ENCODE measurements around the gene GSG1L.

GSG1L gene

GRCh38 chr16:28041615-28042014 is 21.9 kb downstream of the GSG1L start:
- no peaks in the 10 kb centered on the region for H3K4me1 Mint-ChIP-seq (ENCODE audit: low read depth in 2 of 2)
- no peaks in the 10 kb centered on the region for H3K9me3 Mint-ChIP-seq
- H3K27me3 Mint-ChIP-seq = peaks cover 34 to 58% of the 10 kb centered on the region in 2 donors
- DNase-seq (no peak), ATAC-seq (replicated peaks) (no peak)
- no peak overlapping the region for H3K27ac Mint-ChIP-seq
- H3K36me3 Mint-ChIP-seq (ENCODE audit: insufficient read depth) = no peaks in the 10 kb centered on the region
- no peak overlapping the region for H3K4me3 Mint-ChIP-seq

GRCh38 chr16:28040039-28040438 is 23.5 kb downstream of the GSG1L start:
- Mint-ChIP-seq H3K27ac (no peak overlapping the region), H3K9me3 (no peaks in the 10 kb centered on the region)

DNA sequence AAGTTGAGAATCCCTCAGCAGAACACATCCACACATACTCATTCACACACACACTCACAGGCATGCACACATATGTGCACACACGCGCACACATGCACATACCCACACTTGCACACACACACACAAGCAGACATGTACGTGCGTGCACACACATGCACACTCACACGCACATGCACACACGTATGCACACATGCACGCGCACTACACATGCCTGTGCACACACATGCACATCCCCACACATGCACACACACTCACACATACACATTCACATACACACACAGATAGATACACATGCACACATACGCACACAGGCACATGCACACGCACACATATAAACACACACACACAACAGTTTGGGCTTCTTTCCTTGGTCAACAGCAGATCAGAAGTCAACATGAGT is 24.0 kb downstream of the GSG1L start:
- H3K27ac Mint-ChIP-seq = no peak overlapping the region
- no peaks in the 10 kb centered on the region for H3K9me3 Mint-ChIP-seq
- no peak for DNase-seq
- H3K4me1 Mint-ChIP-seq (ENCODE audit: low read depth in 2 of 2) = no peaks in the 10 kb centered on the region
- H3K4me3 Mint-ChIP-seq = no peak overlapping the region
- H3K27me3 Mint-ChIP-seq = peaks cover 42 to 58% of the 10 kb centered on the region in 2 donors
- ATAC-seq (replicated peaks) = no peak
- no peaks in the 10 kb centered on the region for H3K36me3 Mint-ChIP-seq (ENCODE audit: insufficient read depth)

More at GRCh38 chr16:28040039-28040438, 23.5 kb downstream of the GSG1L start:
- no peak for ATAC-seq (replicated peaks)
- Mint-ChIP-seq H3K27me3 (peaks cover 42 to 58% of the 10 kb centered on the region in 2 donors), H3K36me3 (ENCODE audit: insufficient read depth) (no peaks in the 10 kb centered on the region), H3K4me1 (ENCODE audit: low read depth in 2 of 2) (no peaks in the 10 kb centered on the region), H3K4me3 (no peak overlapping the region)
- no peak for DNase-seq

GRCh38 chr16:28038409-28038808 is 25.1 kb downstream of the GSG1L start:
- H3K27ac Mint-ChIP-seq = no peak overlapping the region
- no peaks in the 10 kb centered on the region for H3K9me3 Mint-ChIP-seq
- ATAC-seq (replicated peaks) (no peak), DNase-seq (no peak)
- H3K4me1 Mint-ChIP-seq (ENCODE audit: low read depth in 2 of 2) = no peaks in the 10 kb centered on the region
- no peak overlapping the region for H3K4me3 Mint-ChIP-seq
- no peaks in the 10 kb centered on the region for H3K36me3 Mint-ChIP-seq (ENCODE audit: insufficient read depth)
- peaks cover 44 to 58% of the 10 kb centered on the region in 2 donors for H3K27me3 Mint-ChIP-seq

GRCh38 chr16:28035866-28036393 is 27.6 kb downstream of the GSG1L start:
- H3K4me1 Mint-ChIP-seq (ENCODE audit: low read depth in 2 of 2) = no peaks in the 10 kb centered on the region
- no peak overlapping the region for H3K27ac Mint-ChIP-seq
- ATAC-seq (replicated peaks) = no peak

GRCh38 chr16:28033870-28034269 is 29.6 kb downstream of the GSG1L start:
- Mint-ChIP-seq H3K9me3 (no peaks in the 10 kb centered on the region), H3K36me3 (ENCODE audit: insufficient read depth) (no peaks in the 10 kb centered on the region), H3K27ac (no peak overlapping the region), H3K4me1 (ENCODE audit: low read depth in 2 of 2) (no peaks in the 10 kb centered on the region), H3K4me3 (no peak overlapping the region), H3K27me3 (peaks cover 50 to 57% of the 10 kb centered on the region in 2 donors)
- DNase-seq = no peak
- ATAC-seq (replicated peaks) = no peak

More at GRCh38 chr16:28035866-28036393, 27.6 kb downstream of the GSG1L start:
- H3K4me3 Mint-ChIP-seq = no peak overlapping the region
- H3K36me3 Mint-ChIP-seq (ENCODE audit: insufficient read depth) = no peaks in the 10 kb centered on the region
- H3K27me3 Mint-ChIP-seq = peaks cover 50 to 52% of the 10 kb centered on the region in 2 donors
- no peak for DNase-seq
- no peaks in the 10 kb centered on the region for H3K9me3 Mint-ChIP-seq

DNA sequence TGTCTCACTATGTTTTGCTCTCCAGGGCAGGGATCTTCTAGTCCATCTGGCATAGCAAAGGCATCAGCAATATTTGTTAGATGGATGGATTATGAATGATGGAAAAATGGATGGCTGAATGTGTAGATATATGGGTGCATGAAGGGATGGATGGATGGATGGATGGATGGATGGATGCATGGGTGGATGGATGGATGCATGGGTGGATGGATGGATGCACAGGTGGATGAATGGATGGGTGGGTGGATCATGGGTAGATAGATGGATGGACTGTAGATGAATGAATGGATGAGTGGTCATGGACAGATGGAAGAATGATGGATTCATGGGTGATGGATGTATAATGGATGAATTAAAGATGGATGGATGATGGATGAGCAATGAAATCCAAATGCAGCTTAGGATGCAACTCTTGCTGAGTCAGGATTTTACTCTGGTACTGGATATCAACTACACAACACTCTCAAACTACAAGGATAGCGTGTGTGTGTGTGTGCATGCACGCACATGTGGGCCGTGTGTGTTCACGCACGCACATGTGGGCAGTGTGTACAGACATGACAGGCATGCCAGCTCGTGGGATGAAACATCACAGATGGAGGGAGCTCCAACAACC is 34.0 kb downstream of the GSG1L start:
- Mint-ChIP-seq H3K27ac (no peak overlapping the region), H3K9me3 (peaks cover 0 to 4% of the 10 kb centered on the region in 2 donors), H3K4me3 (no peak overlapping the region), H3K36me3 (ENCODE audit: insufficient read depth) (no peaks in the 10 kb centered on the region), H3K4me1 (ENCODE audit: low read depth in 2 of 2) (no peaks in the 10 kb centered on the region), H3K27me3 (peaks cover 20 to 35% of the 10 kb centered on the region in 2 donors)
- no peak for DNase-seq
- no peak for ATAC-seq (replicated peaks)

GRCh38 chr16:28027055-28027454 is 36.5 kb downstream of the GSG1L start:
- no peaks in the 10 kb centered on the region for H3K4me1 Mint-ChIP-seq (ENCODE audit: low read depth in 2 of 2)
- peaks cover 0 to 4% of the 10 kb centered on the region in 2 donors for H3K9me3 Mint-ChIP-seq
- no peaks in the 10 kb centered on the region for H3K36me3 Mint-ChIP-seq (ENCODE audit: insufficient read depth)
- DNase-seq = no peak
- peaks cover 0 to 27% of the 10 kb centered on the region in 2 donors for H3K27me3 Mint-ChIP-seq
- ATAC-seq (replicated peaks) = no peak
- no peak overlapping the region for H3K27ac Mint-ChIP-seq
- H3K4me3 Mint-ChIP-seq = no peak overlapping the region

DNA sequence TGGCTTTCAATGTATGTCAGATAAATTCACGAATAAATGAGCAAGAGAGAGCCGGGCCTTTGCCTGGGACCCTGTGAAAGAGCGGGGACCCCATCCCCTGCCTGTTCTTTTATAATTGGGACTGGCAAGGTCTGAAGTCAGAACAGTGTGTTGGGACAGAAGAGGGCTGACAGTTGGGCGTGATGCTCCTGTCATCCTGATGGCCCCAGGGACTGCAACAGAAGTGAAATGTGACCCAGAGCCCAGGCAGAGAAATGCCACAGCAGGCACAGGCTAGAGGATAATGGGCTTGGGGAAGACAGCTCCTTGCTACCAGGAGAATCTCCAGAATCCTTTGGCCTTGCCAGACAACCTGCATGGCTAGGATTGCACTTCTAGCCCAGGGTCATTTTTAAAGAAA is 37.9 kb downstream of the GSG1L start:
- no peak overlapping the region for H3K27ac Mint-ChIP-seq
- H3K4me3 Mint-ChIP-seq = no peak overlapping the region
- H3K27me3 Mint-ChIP-seq = peaks cover 0 to 39% of the 10 kb centered on the region in 2 donors
- H3K36me3 Mint-ChIP-seq (ENCODE audit: insufficient read depth) = no peaks in the 10 kb centered on the region
- DNase-seq (no peak), ATAC-seq (replicated peaks) (no peak)
- no peaks in the 10 kb centered on the region for H3K4me1 Mint-ChIP-seq (ENCODE audit: low read depth in 2 of 2)
- peaks cover 6 to 8% of the 10 kb centered on the region in 2 donors for H3K9me3 Mint-ChIP-seq

DNA sequence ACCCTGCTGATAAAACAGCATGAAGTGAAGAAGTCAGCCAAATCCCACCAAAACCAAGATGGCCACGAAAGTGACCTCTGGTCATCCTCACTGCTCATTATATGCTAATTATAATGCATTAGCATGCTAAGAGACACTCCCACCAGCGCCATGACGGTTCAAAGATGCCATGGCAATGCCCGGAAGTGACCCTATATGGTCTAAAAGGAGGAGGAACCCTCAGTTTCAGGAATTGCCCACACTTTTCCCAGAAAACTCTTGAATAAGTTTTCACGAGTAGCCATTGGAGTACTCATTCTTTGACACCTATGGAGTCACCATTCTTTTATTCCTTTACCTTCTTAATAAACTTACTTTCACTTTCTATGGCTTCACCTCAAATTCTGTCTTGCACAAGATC is 44.3 kb downstream of the GSG1L start:
- Mint-ChIP-seq H3K9me3 (peaks cover 1 to 8% of the 10 kb centered on the region in 2 donors), H3K27ac (no peak overlapping the region), H3K4me1 (ENCODE audit: low read depth in 2 of 2) (peaks cover 0 to 2% of the 10 kb centered on the region in 2 donors), H3K36me3 (ENCODE audit: insufficient read depth) (peaks cover 4% of the 10 kb centered on the region), H3K4me3 (no peak overlapping the region), H3K27me3 (peaks cover 24 to 57% of the 10 kb centered on the region in 2 donors)
- no peak for ATAC-seq (replicated peaks)
- no peak for DNase-seq

- Mint-ChIP-seq H3K27me3 (peaks cover 41 to 72% of the 10 kb centered on the region in 2 donors), H3K9me3 (no peaks in the 10 kb centered on the region), H3K4me1 (ENCODE audit: low read depth in 2 of 2) (peaks cover 0 to 2% of the 10 kb centered on the region in 2 donors), H3K27ac (no peak overlapping the region), H3K4me3 (no peak overlapping the region), H3K36me3 (ENCODE audit: insufficient read depth) (no peaks in the 10 kb centered on the region)
- no peak for DNase-seq
- ATAC-seq (replicated peaks) = no peak
These were observed 48.7 kb downstream of the GSG1L start for GRCh38 chr16:28014851-28015250.

DNA sequence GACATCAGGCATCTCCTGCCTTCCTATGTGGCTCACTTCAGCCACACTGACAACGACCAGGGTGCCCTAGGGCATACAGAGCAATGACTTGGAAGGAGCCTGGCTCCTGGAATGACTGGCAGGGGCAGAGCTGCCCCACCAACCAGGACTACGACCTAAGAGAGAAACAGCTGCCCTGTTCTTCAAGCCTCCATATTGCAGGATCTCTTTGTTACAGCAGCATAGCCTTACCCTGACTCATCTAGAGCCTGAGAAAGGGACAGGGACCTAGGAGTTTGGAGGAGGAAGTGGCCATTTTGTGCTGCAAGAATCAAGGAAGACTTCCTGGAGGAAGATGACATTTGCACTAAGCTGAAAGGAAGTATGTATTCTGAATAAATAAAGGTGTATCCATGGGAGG is 49.6 kb downstream of the GSG1L start:
- no peak for ATAC-seq (replicated peaks)

GRCh38 chr16:28013392-28013791 is 50.1 kb downstream of the GSG1L start:
- peaks cover 1% of the 10 kb centered on the region for H3K36me3 Mint-ChIP-seq (ENCODE audit: insufficient read depth)
- H3K27ac Mint-ChIP-seq = peak overlapping the region in 1 of 2 donors; percentile 65
- no peaks in the 10 kb centered on the region for H3K9me3 Mint-ChIP-seq
- ATAC-seq (replicated peaks) (no peak), DNase-seq (no peak)
- no peaks in the 10 kb centered on the region for H3K4me1 Mint-ChIP-seq (ENCODE audit: low read depth in 2 of 2)
- no peak overlapping the region for H3K4me3 Mint-ChIP-seq
- H3K27me3 Mint-ChIP-seq = peaks cover 55 to 79% of the 10 kb centered on the region in 2 donors

More for the DNA sequence above, 49.6 kb downstream of the GSG1L start:
- Mint-ChIP-seq H3K36me3 (ENCODE audit: insufficient read depth) (no peaks in the 10 kb centered on the region), H3K9me3 (no peaks in the 10 kb centered on the region), H3K4me1 (ENCODE audit: low read depth in 2 of 2) (no peaks in the 10 kb centered on the region), H3K4me3 (no peak overlapping the region), H3K27me3 (peaks cover 50 to 79% of the 10 kb centered on the region in 2 donors), H3K27ac (no peak overlapping the region)
- no peak for DNase-seq

GRCh38 chr16:28011971-28012445 is 51.5 kb downstream of the GSG1L start:
- Mint-ChIP-seq H3K4me1 (ENCODE audit: low read depth in 2 of 2) (no peaks in the 10 kb centered on the region), H3K36me3 (ENCODE audit: insufficient read depth) (peaks cover 3% of the 10 kb centered on the region), H3K27me3 (peaks cover 58 to 86% of the 10 kb centered on the region in 2 donors)

More at GRCh38 chr16:28011971-28012445, 51.5 kb downstream of the GSG1L start:
- ATAC-seq (replicated peaks) (no peak), DNase-seq (no peak)
- H3K4me3 Mint-ChIP-seq = no peak overlapping the region
- H3K27ac Mint-ChIP-seq = no peak overlapping the region
- H3K9me3 Mint-ChIP-seq = no peaks in the 10 kb centered on the region
